GM08714 (cell line): ENCODE measurements around the gene ZSWIM8.

Source experiments
- H3K4me3 ChIP-seq: fragments of 200-500 bp; sonication (Bioruptor generic); 2 replicates; pipeline ENCODE4 v1.5.1; 2014; ENCODE audit warnings: mild to moderate bottlenecking, low read length, inconsistent platforms
- ZNF274 ChIP-seq: IDR thresholded peaks from 2 replicates; pipeline ENCODE4 v1.6.1; 2012; ENCODE audit warnings: mild to moderate bottlenecking, low read depth, low read length

Gene ZSWIM8

GRCh38 chr10:73797324-73798025, 12.1 kb downstream of the ZSWIM8 start:
- no peak overlapping the region for H3K4me3 ChIP-seq
- no peak for TF ChIP-seq ZNF274

- no peak overlapping the region for H3K4me3 ChIP-seq
- no peak for TF ChIP-seq ZNF274
Measured at GRCh38 chr10:73798087-73798486, 12.7 kb downstream of the ZSWIM8 start.

- TF ChIP-seq ZNF274 = no peak
- H3K4me3 ChIP-seq = no peak overlapping the region
Measured at GRCh38 chr10:73798927-73799560, 13.6 kb downstream of the ZSWIM8 start.

- no peak for TF ChIP-seq ZNF274
- H3K4me3 ChIP-seq = no peak overlapping the region
Measured at GRCh38 chr10:73799899-73800559, 14.6 kb downstream of the ZSWIM8 start.

GRCh38 chr10:73800560-73801252, 15.3 kb downstream of the ZSWIM8 start:
- H3K4me3 ChIP-seq = no peak overlapping the region
- TF ChIP-seq ZNF274 = no peak

- H3K4me3 ChIP-seq = no peak overlapping the region
- no peak for TF ChIP-seq ZNF274
Measured at GRCh38 chr10:73801253-73801590, 15.8 kb downstream of the ZSWIM8 start.

GRCh38 chr10:73802276-73802991, 17.0 kb downstream of the ZSWIM8 start:
- no peak overlapping the region for H3K4me3 ChIP-seq
- no peak for TF ChIP-seq ZNF274

GRCh38 chr10:73803680-73804286, 18.4 kb downstream of the ZSWIM8 start:
- no peak overlapping the region; the same call in 1 of the 2 replicates for H3K4me3 ChIP-seq
- no peak for TF ChIP-seq ZNF274

GRCh38 chr10:73806176-73806950, 21.0 kb downstream of the ZSWIM8 start:
- TF ChIP-seq ZNF274 = no peak
- no peak overlapping the region for H3K4me3 ChIP-seq

- TF ChIP-seq ZNF274 = no peak
- H3K4me3 ChIP-seq = no peak overlapping the region
Measured at GRCh38 chr10:73807471-73807870, 22.1 kb downstream of the ZSWIM8 start.

GRCh38 chr10:73808021-73808815, 22.8 kb downstream of the ZSWIM8 start:
- H3K4me3 ChIP-seq = no peak overlapping the region
- TF ChIP-seq ZNF274 = no peak
